Brain microvascular endothelial cell (primary cell): ENCODE data around the gene HOXB9.

ENCODE experiments used
- DNase-seq: peaks from one replicate; pipeline ENCODE4 v3.0.0-alpha.2; 2020
- H3K27ac ChIP-seq: fragments of 250-450 bp; sonication (Bioruptor Pico); 2 replicates; pipeline ENCODE4 v1.5.1; 2020; ENCODE audit warnings: mild to moderate bottlenecking, moderate library complexity
- H3K27me3 ChIP-seq: fragments of 250-450 bp; sonication (Bioruptor Pico); replicated peaks from 2 replicates; pipeline ENCODE4 v1.5.1; 2020; ENCODE audit warnings: mild to moderate bottlenecking
- H3K36me3 ChIP-seq: fragments of 250-450 bp; sonication (Bioruptor Pico); replicated peaks from 2 replicates; pipeline ENCODE4 v1.5.1; 2020; ENCODE audit warnings: mild to moderate bottlenecking
- H3K4me3 ChIP-seq: 2 replicates; pipeline ENCODE4 v1.5.1; 2011; ENCODE audit warnings: low read depth, mild to moderate bottlenecking, control low read depth, low read length, moderate library complexity
- in situ Hi-C: cut with HindIII; loops from 2 replicates; pipeline ENCODE4 v1.10.0; 2017; ENCODE audit warnings: low sequenced_read_pairs, low pct_ligation_motif_present
- TF ChIP-seq, protein P1 (sequence below): IDR thresholded peaks from 2 replicates; pipeline ENCODE4 v1.5.1; 2011; ENCODE audit warnings: low read depth, mild to moderate bottlenecking, moderate library complexity, low read length, control low read depth, inconsistent platforms; ENCODE audit errors: missing control alignments

HOXB9 gene

DNA sequence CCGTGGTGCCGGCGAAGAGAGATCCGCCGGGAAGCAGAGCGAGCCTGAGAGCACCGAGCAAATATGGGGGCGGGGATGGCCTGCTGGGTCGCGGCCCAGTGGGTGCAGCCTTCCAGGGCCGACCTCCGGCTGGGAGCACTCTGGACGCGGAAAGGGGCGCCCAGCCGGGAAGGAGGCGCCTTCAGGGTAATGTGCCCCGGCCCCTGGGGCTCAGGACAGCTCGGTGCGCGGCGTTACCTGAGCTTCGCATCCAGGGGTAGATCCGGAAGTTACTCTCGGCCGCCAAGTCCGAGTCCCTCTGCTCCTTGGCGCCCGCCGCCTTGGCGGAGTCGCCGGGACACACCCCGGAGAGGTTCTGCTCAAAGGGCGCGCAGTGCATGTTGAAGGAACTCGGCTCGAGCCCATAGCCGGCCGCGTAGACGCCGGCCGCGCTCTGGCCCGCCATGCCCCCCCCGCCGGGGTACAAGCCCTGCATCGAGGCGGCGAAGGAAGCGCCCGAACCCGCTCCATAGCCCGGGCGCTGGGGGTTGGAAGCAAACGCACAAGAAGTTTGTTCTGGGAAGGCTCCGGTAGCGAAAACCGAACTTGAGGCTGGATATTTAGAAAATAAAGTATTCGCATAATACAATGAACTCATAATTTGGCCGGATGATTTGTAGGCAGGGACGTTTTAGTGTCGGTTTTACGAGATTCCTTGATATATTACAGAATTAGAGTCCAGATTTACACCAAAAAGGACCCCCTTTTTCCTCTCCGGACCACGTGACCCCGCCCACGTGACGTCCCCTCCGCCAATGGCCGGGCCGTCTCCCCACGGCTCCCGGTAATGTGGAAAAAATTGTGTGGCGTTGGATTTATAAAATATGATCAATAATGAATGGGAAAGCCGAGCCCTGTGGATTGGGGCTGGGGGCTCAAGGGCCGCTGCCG is 15.6 kb downstream of the HOXB9 start, which contains the start of gene HOXB7:
HOXB7 (minus strand) TSS at position 736 of the 930 bp plus-strand sequence; CDS start at position 637, 99 bp downstream.
- DNase-seq = no peak
- Histone ChIP-seq H3K4me3 (peak within 1 kb of the TSS; percentile 42), H3K27ac (no peak within 1 kb of the TSS), H3K36me3 (no peaks in the 10 kb centered on the region), H3K27me3 (peaks cover 84% of the 10 kb centered on the region)
- in situ Hi-C loops = no loop called here
- TF ChIP-seq, protein P1, sequence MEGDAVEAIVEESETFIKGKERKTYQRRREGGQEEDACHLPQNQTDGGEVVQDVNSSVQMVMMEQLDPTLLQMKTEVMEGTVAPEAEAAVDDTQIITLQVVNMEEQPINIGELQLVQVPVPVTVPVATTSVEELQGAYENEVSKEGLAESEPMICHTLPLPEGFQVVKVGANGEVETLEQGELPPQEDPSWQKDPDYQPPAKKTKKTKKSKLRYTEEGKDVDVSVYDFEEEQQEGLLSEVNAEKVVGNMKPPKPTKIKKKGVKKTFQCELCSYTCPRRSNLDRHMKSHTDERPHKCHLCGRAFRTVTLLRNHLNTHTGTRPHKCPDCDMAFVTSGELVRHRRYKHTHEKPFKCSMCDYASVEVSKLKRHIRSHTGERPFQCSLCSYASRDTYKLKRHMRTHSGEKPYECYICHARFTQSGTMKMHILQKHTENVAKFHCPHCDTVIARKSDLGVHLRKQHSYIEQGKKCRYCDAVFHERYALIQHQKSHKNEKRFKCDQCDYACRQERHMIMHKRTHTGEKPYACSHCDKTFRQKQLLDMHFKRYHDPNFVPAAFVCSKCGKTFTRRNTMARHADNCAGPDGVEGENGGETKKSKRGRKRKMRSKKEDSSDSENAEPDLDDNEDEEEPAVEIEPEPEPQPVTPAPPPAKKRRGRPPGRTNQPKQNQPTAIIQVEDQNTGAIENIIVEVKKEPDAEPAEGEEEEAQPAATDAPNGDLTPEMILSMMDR = no peak

DNA sequence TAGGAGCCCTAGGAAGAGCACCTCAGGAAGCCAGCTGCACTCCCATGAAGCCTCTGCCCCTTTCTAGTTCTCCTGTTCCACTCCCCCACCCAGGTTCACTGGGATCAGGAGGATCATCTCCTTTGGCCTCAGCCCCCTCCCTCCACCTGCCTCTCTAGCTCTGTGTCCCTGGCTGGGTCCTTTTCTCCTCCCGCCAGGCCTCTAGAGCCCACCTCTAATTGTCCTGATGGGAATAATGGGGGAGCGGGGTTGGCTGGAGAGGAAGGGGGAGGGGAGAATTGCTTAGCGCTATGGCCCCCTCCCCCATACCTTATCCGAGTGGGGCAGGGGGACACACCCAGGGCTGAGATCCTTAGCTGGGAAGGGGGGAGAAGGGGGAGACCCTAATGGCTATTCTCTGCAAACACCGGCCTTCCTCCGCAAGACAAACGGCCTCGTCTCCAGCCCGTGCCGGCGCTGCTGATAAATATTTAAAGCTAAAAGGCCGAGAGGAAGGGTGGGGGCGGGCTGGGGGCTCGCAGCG is 16.3 kb downstream of the HOXB9 start:
- H3K27ac ChIP-seq = no peak overlapping the region
- in situ Hi-C loops = no loop called here
- no peaks in the 10 kb centered on the region for H3K36me3 ChIP-seq
- TF ChIP-seq, protein P1 = no peak
- DNase-seq = no peak
- H3K4me3 ChIP-seq = peak overlapping the region; percentile 42
- H3K27me3 ChIP-seq = peaks cover 88% of the 10 kb centered on the region

DNA sequence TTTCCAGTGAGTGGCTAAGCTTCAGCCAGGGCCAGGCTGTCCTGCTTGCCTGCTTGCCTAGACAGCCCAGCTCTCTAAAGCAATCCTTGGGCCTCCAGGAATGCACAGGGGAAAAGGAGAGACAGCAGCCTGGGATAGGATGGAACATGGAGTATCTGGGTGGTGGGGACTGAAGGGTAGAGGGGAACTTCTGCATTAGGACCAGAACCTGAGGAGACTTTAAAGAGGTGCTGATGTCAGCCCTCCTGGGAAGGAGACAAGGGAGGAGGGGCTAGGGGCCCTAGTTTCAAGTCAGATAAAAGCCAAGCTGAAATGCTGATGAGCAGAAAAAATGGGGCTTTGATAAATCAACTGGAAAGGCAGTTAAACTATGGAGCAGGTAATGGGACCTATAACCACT is 17.1 kb downstream of the HOXB9 start:
- in situ Hi-C loops = no loop called here
- no peak for DNase-seq
- Histone ChIP-seq H3K27ac (no peak overlapping the region), H3K27me3 (peaks cover 91% of the 10 kb centered on the region), H3K4me3 (no peak overlapping the region), H3K36me3 (no peaks in the 10 kb centered on the region)
- TF ChIP-seq, protein P1 = no peak

DNA sequence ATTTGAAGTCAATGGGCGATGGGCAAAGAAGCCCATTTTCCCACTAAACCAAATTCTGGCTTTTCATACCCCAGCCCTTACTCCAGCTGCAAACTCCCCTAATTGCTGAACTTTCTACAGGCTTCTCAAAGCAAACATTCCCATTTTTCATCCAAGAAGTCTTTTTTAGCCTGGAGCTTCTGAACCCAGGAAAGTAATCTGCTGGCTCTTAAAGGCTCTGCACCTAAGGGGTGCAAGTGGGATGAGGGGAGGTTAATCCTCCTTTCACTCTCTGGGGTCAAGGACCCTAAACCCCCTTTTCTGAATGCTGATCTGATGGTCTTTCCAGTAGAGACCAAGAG is 17.7 kb downstream of the HOXB9 start:
- no peak overlapping the region for H3K27ac ChIP-seq
- TF ChIP-seq, protein P1 = no peak
- no peak for DNase-seq
- in situ Hi-C loops = no loop called here
- no peaks in the 10 kb centered on the region for H3K36me3 ChIP-seq
- no peak overlapping the region for H3K4me3 ChIP-seq
- peaks cover 92% of the 10 kb centered on the region for H3K27me3 ChIP-seq

DNA sequence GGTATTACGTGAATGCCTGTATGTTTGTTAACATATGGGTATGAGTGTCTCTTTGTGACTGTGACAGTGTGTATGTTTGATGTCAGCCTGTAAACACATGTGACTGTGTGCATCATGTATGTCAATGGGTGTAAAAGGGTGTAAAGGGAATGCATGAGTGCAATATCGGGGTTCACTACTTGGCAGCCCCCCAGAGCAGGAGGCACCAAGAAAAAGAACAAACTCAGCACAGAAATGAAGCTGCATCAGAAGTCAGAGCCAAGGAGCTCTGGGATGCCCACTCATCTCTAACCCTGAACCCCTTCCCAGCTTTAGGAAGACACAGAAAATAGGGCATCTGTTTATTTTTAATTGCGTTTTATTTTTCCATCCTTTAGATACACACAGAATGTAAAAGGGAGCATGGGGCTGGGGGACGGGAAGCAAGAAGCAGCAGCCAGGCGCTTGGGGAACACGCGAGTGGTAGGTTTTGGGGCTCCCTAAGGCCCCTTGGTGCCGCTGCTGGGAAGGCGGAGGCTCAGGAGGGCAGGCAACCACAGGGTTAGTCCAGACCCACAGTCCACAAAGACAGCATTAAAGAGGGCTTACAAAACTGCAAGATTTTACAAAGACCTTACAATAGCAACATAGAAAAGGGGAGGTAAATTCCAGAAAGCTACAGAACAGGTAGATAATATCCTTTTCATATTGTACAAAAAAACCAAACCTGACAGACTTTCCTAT is 19.1 kb downstream of the HOXB9 start:
- in situ Hi-C loops = no loop called here
- no peaks in the 10 kb centered on the region for H3K36me3 ChIP-seq
- TF ChIP-seq, protein P1 = no peak
- no peak overlapping the region for H3K27ac ChIP-seq
- no peak overlapping the region for H3K4me3 ChIP-seq
- peaks cover 95% of the 10 kb centered on the region for H3K27me3 ChIP-seq
- DNase-seq = no peak
